IMR-90 (cell line): ENCODE measurements around the gene TM7SF2. TPM values are rescaled to one million over a fixed set of nuclear protein-coding genes. Genes with fewer than 3 reads are reported as not detected.
A peak's percentile ranks its signal among the peaks of the same experiment; 100 is the strongest.

ENCODE experiments used
- ATAC-seq: fragments of 200-7000 bp; cut with Tn5 transposase; 2 replicates; pipeline ENCODE4 v1.9.1; 2020; ENCODE audit warnings: low read depth, mild to moderate bottlenecking, moderate library complexity
- BruUV-seq: library from RNA; stranded (reverse); fragments of 400-500 nt; replicated peaks from 2 replicates; lab custom pipeline; 2021; lab: Mats Ljungman, UMichigan
- CTCF ChIA-PET: fragments of 300-600 bp; formaldehyde crosslinking; extraction: SDS; loops from one replicate; lab custom pipeline; 2021; ENCODE audit warnings: antibody characterized with exemption; lab: Yijun Ruan, JAX
- POLR2A ChIA-PET: fragments of 300-600 bp; sonication (Branson Sonifier 250); formaldehyde crosslinking; loops from one replicate; lab custom pipeline; 2022; ENCODE audit warnings: antibody characterized with exemption; ENCODE audit not compliant: unreplicated experiment; lab: Charles Lee
- DNase-seq: peaks from one replicate; pipeline ENCODE4 v3.0.0; 2013
- H2AFZ ChIP-seq: replicated peaks from 2 replicates; pipeline ENCODE3; 2013; ENCODE audit warnings: low read length, mild to moderate bottlenecking; ENCODE audit not compliant: poor library complexity
- H2AK5ac ChIP-seq: 2 replicates; pipeline ENCODE4 v1.6.1; 2013; ENCODE audit warnings: low read depth, low read length, inconsistent platforms
- H2AK9ac ChIP-seq: replicated peaks from 2 replicates; pipeline ENCODE3; 2013; ENCODE audit warnings: mild to moderate bottlenecking, low read depth, low read length, moderate library complexity; ENCODE audit not compliant: poor library complexity
- H2BK120ac ChIP-seq: 2 replicates; pipeline ENCODE4 v1.6.1; 2013; ENCODE audit warnings: low read depth, low read length, inconsistent platforms
- H2BK15ac ChIP-seq: 3 replicates; pipeline ENCODE4 v1.6.1; 2013; ENCODE audit warnings: low read depth, low read length, inconsistent platforms
- H2BK20ac ChIP-seq: 2 replicates; pipeline ENCODE4 v1.6.1; 2013; ENCODE audit warnings: low read depth, mild to moderate bottlenecking, inconsistent platforms, low read length, moderate library complexity
- H2BK5ac ChIP-seq: 2 replicates; pipeline ENCODE4 v1.6.1; 2013; ENCODE audit warnings: mild to moderate bottlenecking, low read depth, low read length, inconsistent platforms; ENCODE audit not compliant: poor library complexity, severe bottlenecking
- H3K14ac ChIP-seq: replicated peaks from 2 replicates; pipeline ENCODE4 v1.6.1; 2013; ENCODE audit warnings: low read depth, low read length, inconsistent platforms
- H3K18ac ChIP-seq: 2 replicates; pipeline ENCODE4 v1.6.1; 2013; ENCODE audit warnings: low read depth, low read length, control low read depth
- H3K23ac ChIP-seq: 2 replicates; pipeline ENCODE4 v1.6.1; 2013; ENCODE audit warnings: low read depth, low read length, inconsistent platforms
- H3K27ac ChIP-seq: 2 replicates; pipeline ENCODE4 v1.5.1; 2013; ENCODE audit warnings: mild to moderate bottlenecking, control low read depth, low read length; ENCODE audit not compliant: insufficient read depth
- H3K27me3 ChIP-seq: 2 replicates; pipeline ENCODE4 v1.6.1; 2013; ENCODE audit warnings: low read length; ENCODE audit not compliant: control insufficient read depth, insufficient read depth
- H3K36me3 ChIP-seq: 2 replicates; pipeline ENCODE4 v1.6.1; 2013; ENCODE audit warnings: low read length, mixed read lengths; ENCODE audit not compliant: control insufficient read depth, insufficient read depth
- H3K4ac ChIP-seq: 2 replicates; pipeline ENCODE4 v1.6.1; 2013; ENCODE audit warnings: low read depth, low read length, inconsistent platforms
- H3K4me1 ChIP-seq: 2 replicates; pipeline ENCODE4 v1.6.1; 2013; ENCODE audit warnings: low read length, mixed read lengths; ENCODE audit not compliant: control insufficient read depth, insufficient read depth
- H3K4me2 ChIP-seq: 2 replicates; pipeline ENCODE4 v1.6.1; 2013; ENCODE audit warnings: low read depth, mild to moderate bottlenecking, control low read depth, low read length, moderate library complexity
- H3K4me3 ChIP-seq: 2 replicates; pipeline ENCODE4 v1.5.1; 2013; ENCODE audit warnings: low read depth, mild to moderate bottlenecking, control low read depth, low read length, moderate library complexity; ENCODE audit not compliant: insufficient read depth
- H3K56ac ChIP-seq: 2 replicates; pipeline ENCODE4 v1.6.1; 2013; ENCODE audit warnings: low read length, inconsistent platforms; ENCODE audit not compliant: insufficient read depth; ENCODE audit errors: extremely low read depth
- H3K79me1 ChIP-seq, 2 experiments: 2 replicates each; pipeline ENCODE4 v1.6.1; 2013; ENCODE audit warnings: low read length in 2 of 2, inconsistent platforms in 1 of 2, low read depth in 1 of 2
- H3K9ac ChIP-seq: 2 replicates; pipeline ENCODE4 v1.6.1; 2013; ENCODE audit warnings: low read depth, low read length, control low read depth
- H3K9me1 ChIP-seq: 2 replicates; pipeline ENCODE4 v1.6.1; 2013; ENCODE audit warnings: low read length, inconsistent platforms; ENCODE audit not compliant: insufficient read depth
- H3K9me3 ChIP-seq: 2 replicates; pipeline ENCODE4 v1.6.1; 2013; ENCODE audit warnings: low read length; ENCODE audit not compliant: control insufficient read depth, insufficient read depth
- H4K20me1 ChIP-seq: 2 replicates; pipeline ENCODE4 v1.6.1; 2013; ENCODE audit warnings: low read length, inconsistent platforms; ENCODE audit not compliant: insufficient read depth
- H4K5ac ChIP-seq: 2 replicates; pipeline ENCODE4 v1.6.1; 2013; ENCODE audit warnings: mild to moderate bottlenecking, low read depth, low read length, control low read depth
- H4K8ac ChIP-seq, 2 experiments: 2 replicates each; pipeline ENCODE4 v1.6.1; 2013; ENCODE audit warnings: low read depth in 2 of 2, low read length in 2 of 2, control low read depth in 1 of 2, inconsistent platforms in 1 of 2
- H4K91ac ChIP-seq: 2 replicates; pipeline ENCODE4 v1.6.1; 2013; ENCODE audit warnings: low read depth, low read length, inconsistent platforms; ENCODE audit not compliant: insufficient read depth
- CEBPB ChIP-seq: IDR thresholded peaks from 2 replicates; pipeline ENCODE4 v1.6.1; 2012; ENCODE audit warnings: low read depth, low read length, improper control_type of control experiment
- FOS ChIP-seq: fragments of 150-350 bp; IDR thresholded peaks from 2 replicates; pipeline ENCODE4 v1.6.1; 2016; ENCODE audit warnings: low read depth, low read length
- MAFK ChIP-seq: IDR thresholded peaks from 2 replicates; pipeline ENCODE4 v1.6.1; 2012; ENCODE audit warnings: low read depth, low read length, improper control_type of control experiment
- MAZ ChIP-seq: IDR thresholded peaks from 2 replicates; pipeline ENCODE4 v1.6.1; 2012; ENCODE audit warnings: low read depth, mild to moderate bottlenecking, low read length, improper control_type of control experiment, moderate library complexity, borderline replicate concordance
- MXI1 ChIP-seq: IDR thresholded peaks from 2 replicates; pipeline ENCODE4 v1.6.1; 2012; ENCODE audit warnings: low read depth, mild to moderate bottlenecking, low read length, moderate library complexity, borderline replicate concordance
- NFE2L2 ChIP-seq: fragments of 150-350 bp; IDR thresholded peaks from 2 replicates; pipeline ENCODE4 v1.6.1; 2016; ENCODE audit warnings: low read depth, mild to moderate bottlenecking, low read length
- POLR2A ChIP-seq: IDR thresholded peaks from 2 replicates; pipeline ENCODE4 v1.6.1; 2012; ENCODE audit warnings: mild to moderate bottlenecking, low read depth, low read length
- RAD21 ChIP-seq: IDR thresholded peaks from 2 replicates; pipeline ENCODE4 v1.6.1; 2012; ENCODE audit warnings: low read length, improper control_type of control experiment
- RCOR1 ChIP-seq: IDR thresholded peaks from 2 replicates; pipeline ENCODE4 v1.6.1; 2012; ENCODE audit warnings: mild to moderate bottlenecking, low read length, improper control_type of control experiment; ENCODE audit not compliant: insufficient replicate concordance
- RFX5 ChIP-seq: IDR thresholded peaks from 2 replicates; pipeline ENCODE4 v1.8.0; 2012; ENCODE audit warnings: low read depth, mild to moderate bottlenecking, low read length, moderate library complexity
- SMC3 ChIP-seq: fragments of 150-350 bp; IDR thresholded peaks from 2 replicates; pipeline ENCODE4 v1.6.1; 2016; ENCODE audit warnings: low read depth, mild to moderate bottlenecking, antibody characterized with exemption, low read length, moderate library complexity
- USF2 ChIP-seq: fragments of 150-350 bp; IDR thresholded peaks from 2 replicates; pipeline ENCODE4 v1.6.1; 2017; ENCODE audit warnings: mild to moderate bottlenecking, antibody characterized with exemption, low read length, low read depth
- WGBS, 2 experiments: methylation state at CpG; one replicate each; pipeline versions ENCODE4 v1.1.5 to v1.1.7; 2013; ENCODE audit warnings: missing lambda C conversion rate in 2 of 2; ENCODE audit not compliant: insufficient read length in 1 of 2; ENCODE audit errors: extremely low coverage in 2 of 2; 5-methylcytosine and 5-hydroxymethylcytosine counted together
- dilution Hi-C: fragments of 300-500 bp; cut with HindIII; formaldehyde crosslinking; loops from one replicate; pipeline ENCODE4 v1.14.3; 2018; ENCODE audit warnings: low sequenced_read_pairs; ENCODE audit not compliant: unreplicated experiment
- in situ Hi-C: fragments of 300-500 bp; cut with MboI; formaldehyde crosslinking; loops from 3 replicates; pipeline ENCODE4 v1.14.3; 2019; ENCODE audit warnings: low sequenced_read_pairs, inconsistent platforms, mixed read lengths
- intact Hi-C: fragments of 100-400 bp; cut with micrococcal nuclease; formaldehyde crosslinking; loops from 2 replicates; pipeline ENCODE4 v1.10.0; 2022
- polyA plus RNA-seq, 3 experiments: library from polyadenylated mRNA; depleted of rRNA; stranded (reverse); fragments of >200 nt; gene quantifications; 2 replicates each; pipeline ENCODE4 v1.2.3, GENCODE V29; 2012; ENCODE audit warnings: low replicate concordance in 1 of 3
- total RNA-seq: library from RNA; depleted of rRNA; stranded (reverse); fragments of >200 nt; gene quantifications from 2 replicates; pipeline ENCODE4 v1.2.3, GENCODE V29; 2012
- TF ChIP-seq, protein P1 (sequence below): fragments of 150-350 bp; IDR thresholded peaks from 2 replicates; pipeline ENCODE4 v1.6.1; 2016; ENCODE audit warnings: low read depth, mild to moderate bottlenecking, low read length, moderate library complexity, borderline replicate concordance
- TF ChIP-seq, protein P2 (sequence below): conservative IDR thresholded peaks from 2 replicates; pipeline ENCODE4 v1.5.1; 2012; ENCODE audit warnings: mild to moderate bottlenecking, low read depth, low read length, improper control_type of control experiment

TM7SF2 gene
- total and polyA plus RNA-seq, 2 of the 4 experiments (the other 2 are of a cell fraction) = 5.7 to 7.6 TPM

- ChIA-PET CTCF (no interaction called here), POLR2A (interaction anchor here (0.6 kb wide), 1 partner anchor 12 kb away, joined by 4 read pairs; no protein-coding TSS in a partner anchor)
- Histone ChIP-seq H3K4ac (peak within 1 kb of the TSS; percentile 100), H3K14ac (peak within 1 kb of the TSS; percentile 100), H4K91ac (peak within 1 kb of the TSS; percentile 100), H3K18ac (peak within 1 kb of the TSS; percentile 98), H3K56ac (peak within 1 kb of the TSS; percentile 96), H3K9ac (peak within 1 kb of the TSS; percentile 99), H4K5ac (peak within 1 kb of the TSS; percentile 95), H2AFZ (peak within 1 kb of the TSS; percentile 99), H2AK9ac (peak within 1 kb of the TSS; percentile 98), H2BK15ac (peak within 1 kb of the TSS; percentile 100; the same call in 2 of the 3 replicates), H3K9me1 (peaks cover 21% of the 10 kb centered on the region), H3K4me3 (peak within 1 kb of the TSS; percentile 63), H2BK20ac (peak within 1 kb of the TSS; percentile 90), H2BK5ac (peak within 1 kb of the TSS; percentile 98), H3K79me1 (peaks cover 18 to 43% of the 10 kb centered on the region in 2 experiments), H2BK120ac (peak within 1 kb of the TSS; percentile 98), H3K27ac (peak within 1 kb of the TSS; percentile 99), H3K36me3 (peaks cover 34% of the 10 kb centered on the region), H3K27me3 (no peaks in the 10 kb centered on the region), H3K4me2 (peak within 1 kb of the TSS; percentile 93), H3K9me3 (no peaks in the 10 kb centered on the region), H4K8ac (peak within 1 kb of the TSS; percentile 98 to 99), H3K4me1 (peaks cover 6% of the 10 kb centered on the region; the same call in 1 of the 2 replicates), H2AK5ac (peak within 1 kb of the TSS; percentile 99), H3K23ac (peak within 1 kb of the TSS; percentile 95), H4K20me1 (peaks cover 28% of the 10 kb centered on the region)
- BruUV-seq = no TSS peak
- intact Hi-C loops (no loop called here), in situ Hi-C loops (no loop called here), dilution Hi-C loops (no loop called here)
- ATAC-seq = peak; percentile 87
- WGBS, 2 experiments = 0% methylated on average over 11 of the region's 60 CpGs; no CpG with 5 or more reads in 1 of the 2 experiments
- DNase-seq = peak; percentile 85
- TF ChIP-seq MAFK (no peak), MAZ (peak; percentile 94), CEBPB (no peak), USF2 (no peak), POLR2A (peak; percentile 97), RCOR1 (no peak), RFX5 (no peak), NFE2L2 (0 out of 2 replicates have a peak, but pooled peaks have one; percentile 2), SMC3 (no peak), FOS (no peak), MXI1 (peak; percentile 84), RAD21 (no peak)
- TF ChIP-seq, protein P1, sequence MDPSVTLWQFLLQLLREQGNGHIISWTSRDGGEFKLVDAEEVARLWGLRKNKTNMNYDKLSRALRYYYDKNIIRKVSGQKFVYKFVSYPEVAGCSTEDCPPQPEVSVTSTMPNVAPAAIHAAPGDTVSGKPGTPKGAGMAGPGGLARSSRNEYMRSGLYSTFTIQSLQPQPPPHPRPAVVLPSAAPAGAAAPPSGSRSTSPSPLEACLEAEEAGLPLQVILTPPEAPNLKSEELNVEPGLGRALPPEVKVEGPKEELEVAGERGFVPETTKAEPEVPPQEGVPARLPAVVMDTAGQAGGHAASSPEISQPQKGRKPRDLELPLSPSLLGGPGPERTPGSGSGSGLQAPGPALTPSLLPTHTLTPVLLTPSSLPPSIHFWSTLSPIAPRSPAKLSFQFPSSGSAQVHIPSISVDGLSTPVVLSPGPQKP = peak; percentile 39; the same call in 1 of the 2 replicates
- TF ChIP-seq, protein P2, sequence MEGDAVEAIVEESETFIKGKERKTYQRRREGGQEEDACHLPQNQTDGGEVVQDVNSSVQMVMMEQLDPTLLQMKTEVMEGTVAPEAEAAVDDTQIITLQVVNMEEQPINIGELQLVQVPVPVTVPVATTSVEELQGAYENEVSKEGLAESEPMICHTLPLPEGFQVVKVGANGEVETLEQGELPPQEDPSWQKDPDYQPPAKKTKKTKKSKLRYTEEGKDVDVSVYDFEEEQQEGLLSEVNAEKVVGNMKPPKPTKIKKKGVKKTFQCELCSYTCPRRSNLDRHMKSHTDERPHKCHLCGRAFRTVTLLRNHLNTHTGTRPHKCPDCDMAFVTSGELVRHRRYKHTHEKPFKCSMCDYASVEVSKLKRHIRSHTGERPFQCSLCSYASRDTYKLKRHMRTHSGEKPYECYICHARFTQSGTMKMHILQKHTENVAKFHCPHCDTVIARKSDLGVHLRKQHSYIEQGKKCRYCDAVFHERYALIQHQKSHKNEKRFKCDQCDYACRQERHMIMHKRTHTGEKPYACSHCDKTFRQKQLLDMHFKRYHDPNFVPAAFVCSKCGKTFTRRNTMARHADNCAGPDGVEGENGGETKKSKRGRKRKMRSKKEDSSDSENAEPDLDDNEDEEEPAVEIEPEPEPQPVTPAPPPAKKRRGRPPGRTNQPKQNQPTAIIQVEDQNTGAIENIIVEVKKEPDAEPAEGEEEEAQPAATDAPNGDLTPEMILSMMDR = no peak
Observed at GRCh38 chr11:65134240-65134951, 22.7 kb downstream of the TM7SF2 start, which contains the start of gene SYVN1. Gene SYVN1 (minus strand): TSS chr11:65134519. CDS start chr11:65133601, 918 bp downstream.
